ES-I3 (cell line): Measurements from ENCODE around the gene ITGA11.

ENCODE experiments used
- H3K36me3 ChIP-seq: 2 replicates; pipeline ENCODE4 v1.6.1; 2013; ENCODE audit warnings: mild to moderate bottlenecking, low read length, control low read depth, moderate library complexity; ENCODE audit not compliant: insufficient read depth
- H3K4me1 ChIP-seq: 2 replicates; pipeline ENCODE4 v1.6.1; 2013; ENCODE audit warnings: mild to moderate bottlenecking, control low read depth, low read length; ENCODE audit not compliant: insufficient read depth
- H3K9ac ChIP-seq: 2 replicates; pipeline ENCODE4 v1.6.1; 2013; ENCODE audit warnings: low read depth, mild to moderate bottlenecking, low read length, moderate library complexity
- H3K9me3 ChIP-seq: 2 replicates; pipeline ENCODE4 v1.6.1; 2013; ENCODE audit warnings: mild to moderate bottlenecking, low read length, moderate library complexity; ENCODE audit not compliant: control insufficient read depth, insufficient read depth

ITGA11 gene

DNA sequence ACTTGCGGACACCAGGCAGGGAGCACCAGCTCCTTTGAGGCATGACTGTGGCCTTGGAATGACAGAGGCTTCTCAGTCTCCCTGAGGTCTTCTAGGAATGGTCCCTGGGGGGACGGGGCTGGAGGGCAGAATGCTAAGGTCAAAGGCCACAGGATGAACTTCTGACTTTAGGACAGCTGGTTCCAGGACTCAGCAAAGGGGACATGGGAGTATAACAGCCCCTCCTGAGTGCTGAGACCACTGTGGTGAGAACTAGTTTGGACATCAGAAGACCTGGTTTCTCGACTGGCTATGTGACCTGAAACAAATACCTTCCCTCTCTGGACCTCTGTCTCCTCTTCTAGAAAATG lies 17.8 kb downstream of the ITGA11 start:
- no peaks in the 10 kb centered on the region for H3K36me3 ChIP-seq
- H3K9me3 ChIP-seq: no peaks in the 10 kb centered on the region
- no peaks in the 10 kb centered on the region for H3K4me1 ChIP-seq
- H3K9ac ChIP-seq: no peak overlapping the region

DNA sequence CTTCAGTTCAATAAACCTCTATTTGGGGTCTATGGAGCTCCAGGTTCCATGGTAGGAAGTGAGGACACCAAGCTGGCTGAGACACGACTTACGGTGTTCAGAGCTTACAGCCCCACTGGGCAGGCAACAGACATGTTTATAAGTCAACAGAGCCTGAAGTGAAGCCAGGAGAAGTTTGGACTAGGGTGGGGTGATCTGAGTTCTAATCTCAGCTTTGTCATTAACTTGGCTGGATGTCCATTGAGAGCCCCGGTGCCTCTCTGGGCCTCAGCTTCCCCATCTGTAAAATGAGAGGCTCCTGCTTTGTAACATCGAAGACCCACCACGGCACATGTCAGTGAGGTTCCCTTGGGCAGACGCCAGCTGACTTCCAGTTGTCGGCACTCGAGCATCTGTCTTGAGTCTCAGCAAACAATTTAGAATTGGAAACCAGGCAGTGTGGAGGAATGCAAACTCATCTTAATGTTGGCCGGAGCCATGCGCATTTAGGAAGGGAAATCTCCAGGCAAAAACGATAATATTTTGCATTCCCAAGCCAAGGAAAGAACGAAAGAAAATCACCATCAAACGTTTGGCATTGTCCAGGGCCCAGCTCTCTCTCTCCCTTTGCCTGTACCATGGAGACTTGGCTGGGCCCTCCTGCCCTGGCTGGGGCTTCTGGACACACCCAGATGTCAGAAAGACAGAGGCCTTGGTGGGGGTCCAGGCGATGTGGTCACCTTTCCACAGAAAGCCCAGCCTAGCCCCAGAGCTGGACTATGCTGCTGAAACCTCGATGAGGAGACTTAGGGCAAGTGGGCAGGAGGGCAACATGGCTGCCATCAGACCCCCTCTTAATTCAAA lies 18.4 kb downstream of the ITGA11 start:
- H3K9ac ChIP-seq: no peak overlapping the region
- H3K36me3 ChIP-seq: no peaks in the 10 kb centered on the region
- no peaks in the 10 kb centered on the region for H3K4me1 ChIP-seq

DNA sequence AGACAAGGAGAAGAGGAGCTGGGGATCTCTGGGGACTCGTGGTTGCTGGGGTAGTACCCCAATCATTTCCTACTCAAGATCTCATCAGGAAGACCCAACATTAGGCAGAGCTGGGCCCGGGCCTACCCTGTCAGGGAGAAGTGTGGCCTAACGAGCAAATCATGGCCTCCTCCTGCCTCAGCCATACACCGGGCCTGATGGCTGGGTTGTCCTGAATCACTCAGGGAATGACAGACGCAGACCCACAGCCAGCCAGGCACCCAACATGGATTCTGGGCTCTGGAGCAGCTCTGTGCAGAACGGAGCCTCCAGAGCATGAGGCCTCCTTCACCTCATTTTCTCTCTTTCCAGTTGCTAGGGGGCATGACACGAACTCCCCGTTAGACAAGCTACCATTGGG lies 19.7 kb downstream of the ITGA11 start:
- no peaks in the 10 kb centered on the region for H3K4me1 ChIP-seq
- H3K9ac ChIP-seq: no peak overlapping the region
- H3K9me3 ChIP-seq: no peaks in the 10 kb centered on the region
- H3K36me3 ChIP-seq: no peaks in the 10 kb centered on the region

More for the DNA sequence above, 18.4 kb downstream of the ITGA11 start:
- H3K9me3 ChIP-seq: no peaks in the 10 kb centered on the region

DNA sequence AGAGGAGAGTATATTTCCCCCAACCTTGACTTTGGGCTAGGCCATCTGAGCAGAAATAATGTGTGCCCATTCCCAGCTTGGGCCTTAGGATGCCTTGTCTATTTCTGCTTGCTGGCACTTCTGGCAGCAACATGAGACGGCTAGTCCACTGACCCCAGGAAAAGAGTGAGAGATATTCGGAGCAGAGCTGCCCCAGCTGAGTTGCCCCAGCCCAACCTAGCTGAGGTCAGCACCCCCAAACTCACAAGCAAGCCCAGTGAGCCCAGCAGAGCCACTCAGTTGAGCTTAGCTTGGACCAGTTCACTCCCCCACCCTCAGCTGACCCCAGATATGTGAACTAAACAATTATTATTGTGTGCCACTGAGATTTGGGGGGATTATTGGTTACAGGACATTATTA lies 20.2 kb downstream of the ITGA11 start:
- Histone ChIP-seq H3K9ac (no peak overlapping the region), H3K9me3 (no peaks in the 10 kb centered on the region), H3K4me1 (no peaks in the 10 kb centered on the region), H3K36me3 (no peaks in the 10 kb centered on the region)

DNA sequence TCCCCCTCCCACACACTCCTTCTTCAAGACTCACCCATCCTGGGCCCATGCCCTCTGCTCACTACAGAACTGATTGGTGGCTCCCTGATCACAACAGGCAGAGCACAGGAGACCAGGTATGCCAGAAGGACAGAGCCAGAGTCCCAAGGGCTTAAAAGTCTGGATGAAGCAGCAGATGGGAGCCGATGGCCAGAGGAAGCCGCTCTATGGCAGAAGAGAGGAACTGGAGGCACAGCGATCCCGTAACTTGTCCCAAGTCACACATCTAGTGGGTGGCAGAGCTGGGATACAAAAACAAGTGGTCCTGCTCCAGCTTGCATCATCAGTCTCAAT lies 20.7 kb downstream of the ITGA11 start:
- Histone ChIP-seq H3K9ac (no peak overlapping the region), H3K9me3 (no peaks in the 10 kb centered on the region), H3K36me3 (no peaks in the 10 kb centered on the region), H3K4me1 (no peaks in the 10 kb centered on the region)

DNA sequence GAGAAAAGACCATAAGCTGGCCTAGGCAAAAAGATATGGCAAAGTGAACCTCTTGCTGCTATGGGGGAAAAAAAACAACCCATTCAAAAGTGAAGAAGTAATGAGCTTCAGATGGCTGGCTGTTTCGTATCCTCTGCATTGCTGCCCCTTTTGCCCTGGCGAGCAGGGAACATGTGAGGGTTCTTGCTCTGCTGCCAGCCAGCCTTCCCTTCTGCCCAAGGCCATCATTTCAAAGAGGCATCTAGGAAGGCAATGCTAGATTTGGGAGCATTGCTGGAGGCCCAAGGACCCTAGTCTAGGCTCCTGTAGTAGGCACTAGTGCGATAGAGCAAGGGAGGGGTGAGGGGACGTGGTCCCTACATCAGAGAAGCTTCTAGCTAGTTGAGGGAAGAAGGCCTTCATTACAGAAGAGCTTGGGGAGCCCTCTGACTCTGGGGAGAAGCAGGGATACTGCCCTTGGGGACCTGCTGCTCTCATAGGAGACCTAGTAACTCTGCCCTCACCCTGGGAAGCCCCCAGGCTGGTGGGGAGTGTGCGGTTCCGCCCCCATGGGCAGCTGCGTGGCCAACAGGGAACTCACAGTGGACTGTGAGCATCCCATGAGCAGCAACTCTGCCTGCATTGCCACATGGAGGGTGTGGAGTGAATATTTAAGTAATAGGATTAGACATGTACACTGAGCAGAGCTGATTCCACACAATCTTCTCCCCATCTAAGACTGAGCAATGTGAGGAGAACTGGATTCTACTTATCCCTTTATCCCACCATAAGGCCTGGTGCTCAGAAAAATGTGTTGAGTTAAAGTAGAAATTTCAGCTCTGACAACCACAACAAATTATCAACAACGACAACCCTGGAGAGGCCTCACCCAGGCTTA lies 21.3 kb downstream of the ITGA11 start:
- Histone ChIP-seq H3K9me3 (no peaks in the 10 kb centered on the region), H3K36me3 (no peaks in the 10 kb centered on the region), H3K9ac (no peak overlapping the region), H3K4me1 (no peaks in the 10 kb centered on the region)

DNA sequence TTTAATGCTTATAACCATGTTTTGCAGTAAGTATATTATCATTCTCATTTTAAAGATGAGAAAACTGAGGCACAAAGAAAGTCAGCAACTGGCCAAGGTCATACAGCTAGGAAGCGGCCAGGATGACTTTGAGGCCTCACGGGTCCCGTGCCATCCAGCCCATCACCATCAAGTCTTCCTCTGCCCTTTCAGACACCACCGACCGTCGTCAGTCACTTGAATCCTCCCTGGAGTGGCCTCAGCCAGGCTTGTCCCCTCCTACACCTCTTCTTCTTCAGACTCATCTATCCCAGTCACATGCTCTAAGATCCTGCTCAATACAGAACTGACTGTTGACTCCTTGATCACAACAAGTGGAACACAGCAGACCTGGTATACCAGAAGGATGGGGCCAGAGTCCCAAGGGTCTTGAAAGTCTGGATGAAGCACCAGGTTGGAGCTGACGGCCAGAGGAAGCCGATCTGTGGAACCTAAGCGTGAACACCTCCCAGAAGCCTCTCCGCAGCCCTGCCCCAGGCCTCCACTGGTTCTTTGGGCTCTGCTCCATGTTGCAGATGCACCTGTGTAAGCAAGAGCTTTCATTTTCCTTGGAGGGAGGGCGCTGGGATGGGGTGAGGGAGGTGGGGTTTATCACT lies 22.1 kb downstream of the ITGA11 start:
- no peaks in the 10 kb centered on the region for H3K4me1 ChIP-seq
- no peaks in the 10 kb centered on the region for H3K9me3 ChIP-seq
- H3K36me3 ChIP-seq: no peaks in the 10 kb centered on the region
- no peak overlapping the region for H3K9ac ChIP-seq

DNA sequence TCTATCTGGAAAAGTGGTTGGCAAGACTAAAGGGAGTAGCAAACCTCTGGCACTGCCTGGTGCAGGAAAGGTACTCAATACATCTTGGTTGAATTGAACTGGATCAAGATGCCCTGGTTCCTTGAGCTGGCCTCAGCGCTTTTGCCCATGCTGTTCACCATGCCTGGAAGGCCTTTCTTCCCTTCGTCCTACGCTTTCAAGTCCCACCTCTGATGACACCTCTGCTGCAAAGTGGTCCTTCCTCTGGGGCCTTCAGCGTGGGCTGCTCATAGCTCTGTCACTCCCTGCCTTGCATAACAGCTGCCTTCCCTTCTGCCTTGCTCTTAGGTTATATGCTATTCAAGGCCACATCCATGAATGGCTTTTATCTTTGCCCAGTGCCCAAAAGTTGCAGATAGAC lies 23.0 kb downstream of the ITGA11 start:
- Histone ChIP-seq H3K36me3 (no peaks in the 10 kb centered on the region), H3K9ac (no peak overlapping the region), H3K9me3 (no peaks in the 10 kb centered on the region), H3K4me1 (no peaks in the 10 kb centered on the region)

DNA sequence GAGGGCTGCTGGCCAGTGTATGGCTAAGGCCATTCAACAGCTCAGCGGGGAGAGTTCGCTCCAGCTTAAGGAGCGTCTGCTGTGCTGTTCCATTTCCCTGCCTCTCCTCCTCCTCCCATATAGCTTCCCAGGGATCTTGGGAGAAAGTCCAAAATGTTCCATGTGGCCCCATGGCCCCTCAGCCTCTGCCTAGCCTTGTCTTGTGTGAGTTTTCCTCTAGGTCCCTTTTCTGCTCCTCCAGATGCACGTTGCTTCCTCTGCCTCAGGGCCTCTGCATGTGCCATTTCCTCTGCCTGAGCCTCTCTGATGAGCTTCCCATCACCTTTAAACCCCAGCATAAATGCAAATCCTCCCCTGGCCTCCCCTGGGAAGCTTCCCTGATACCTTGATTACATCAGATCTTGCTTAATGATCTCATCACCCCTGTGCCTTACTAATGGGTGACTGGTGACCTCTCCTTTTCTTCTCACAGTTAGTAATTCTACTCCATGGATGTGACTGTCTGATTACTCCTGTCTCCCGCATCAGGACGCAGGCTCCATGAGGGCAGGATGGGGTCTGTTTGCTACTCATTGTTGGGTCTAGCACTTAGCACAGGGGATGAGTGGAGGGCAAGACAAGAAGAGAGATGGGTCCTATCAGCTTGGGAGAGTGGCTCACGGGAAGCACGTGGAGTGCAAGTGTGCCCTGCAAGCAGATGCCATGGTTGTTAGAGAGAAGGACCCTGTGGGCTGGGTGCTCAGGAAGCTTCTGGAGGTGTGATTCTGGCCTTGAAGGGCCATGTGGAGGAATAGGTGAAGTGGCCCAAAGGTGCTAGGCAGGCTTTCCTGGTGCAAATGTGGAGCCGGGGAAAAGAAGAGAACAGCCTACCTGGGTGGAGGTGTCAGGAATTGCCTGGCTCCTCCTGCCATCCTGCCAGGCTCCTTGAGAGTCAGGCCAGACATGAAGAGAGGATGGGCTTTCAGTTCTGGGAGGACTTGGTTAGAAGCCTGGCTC lies 23.8 kb downstream of the ITGA11 start:
- no peaks in the 10 kb centered on the region for H3K9me3 ChIP-seq
- no peak overlapping the region for H3K9ac ChIP-seq
- H3K4me1 ChIP-seq: no peaks in the 10 kb centered on the region
- H3K36me3 ChIP-seq: no peaks in the 10 kb centered on the region

DNA sequence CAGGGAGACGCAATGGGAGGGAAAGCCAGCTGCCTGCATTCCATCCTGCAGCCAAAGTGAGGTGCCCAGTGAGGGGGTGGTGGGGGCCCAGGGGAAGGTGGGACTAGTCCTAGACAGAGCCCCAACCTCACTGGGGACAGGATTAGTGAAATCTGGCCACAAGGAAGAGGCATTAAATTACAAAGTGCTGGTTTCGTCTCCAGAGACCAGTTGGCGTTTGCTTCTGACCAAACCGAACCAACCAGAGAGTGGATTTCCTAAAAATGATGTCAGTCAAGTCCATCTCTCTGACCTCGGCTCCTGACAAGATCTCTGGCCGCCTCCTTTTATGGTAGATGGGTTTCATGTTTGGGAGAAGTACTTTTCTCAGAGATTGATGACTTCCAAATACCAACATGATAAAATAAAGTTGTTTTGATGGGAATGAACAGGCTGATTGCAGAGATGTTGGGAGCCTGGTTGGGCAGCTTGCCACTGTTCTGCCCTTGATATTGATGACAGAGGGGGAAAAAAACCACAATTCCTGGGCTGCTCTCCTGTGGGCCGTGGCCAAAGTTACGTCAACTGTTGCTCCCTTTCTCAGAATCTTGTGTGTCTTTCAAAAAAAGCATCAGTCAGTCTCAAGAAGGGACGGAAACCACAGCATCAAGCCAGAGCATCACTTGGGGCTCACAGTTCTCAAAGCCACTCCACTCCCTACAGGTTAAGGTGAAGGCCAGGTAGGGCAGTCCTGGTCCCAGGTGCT lies 24.6 kb downstream of the ITGA11 start:
- H3K4me1 ChIP-seq: no peaks in the 10 kb centered on the region
- no peak overlapping the region for H3K9ac ChIP-seq
- H3K36me3 ChIP-seq: no peaks in the 10 kb centered on the region
- no peaks in the 10 kb centered on the region for H3K9me3 ChIP-seq

DNA sequence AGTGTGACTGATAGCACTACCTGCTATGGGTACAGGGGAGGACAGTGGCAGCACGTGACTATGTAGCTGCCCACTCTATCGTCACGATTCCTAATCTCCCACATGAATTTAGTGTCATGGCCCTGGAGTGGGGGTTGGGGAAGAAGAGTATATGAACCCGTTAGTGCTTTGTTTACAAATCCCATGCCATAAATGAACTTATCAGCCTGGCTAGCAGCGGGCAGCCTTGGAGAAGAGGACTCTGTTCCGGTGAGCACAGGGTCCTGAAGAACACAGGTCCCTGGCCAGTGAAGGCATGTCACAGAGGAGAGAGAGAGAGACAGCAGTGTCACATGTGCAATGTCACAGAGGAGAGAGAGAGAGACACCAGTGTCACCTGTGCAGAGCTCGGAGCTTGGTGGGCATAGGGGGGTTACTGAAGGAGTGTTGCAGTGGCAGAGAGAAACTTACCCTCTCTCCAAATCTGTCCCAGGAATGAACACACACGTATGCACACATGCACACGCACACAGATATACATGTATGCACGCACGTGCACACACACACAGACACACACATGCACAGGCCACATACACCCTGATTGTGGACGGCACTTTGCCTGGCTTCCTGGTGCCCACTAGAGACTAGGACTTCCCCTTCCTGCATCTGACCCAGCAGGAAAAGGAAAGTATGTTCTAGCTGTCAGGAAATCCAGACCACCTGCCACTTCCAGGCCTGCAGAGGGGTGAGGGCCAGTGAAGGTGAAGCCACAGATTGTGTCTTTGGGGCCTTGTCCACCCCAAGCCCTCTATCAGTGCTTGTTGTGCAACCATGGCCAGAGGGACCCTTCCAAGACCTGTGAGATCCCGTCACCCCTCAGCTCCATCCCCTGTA lies 26.3 kb downstream of the ITGA11 start:
- Histone ChIP-seq H3K4me1 (no peaks in the 10 kb centered on the region), H3K9me3 (no peaks in the 10 kb centered on the region), H3K9ac (no peak overlapping the region), H3K36me3 (no peaks in the 10 kb centered on the region)

DNA sequence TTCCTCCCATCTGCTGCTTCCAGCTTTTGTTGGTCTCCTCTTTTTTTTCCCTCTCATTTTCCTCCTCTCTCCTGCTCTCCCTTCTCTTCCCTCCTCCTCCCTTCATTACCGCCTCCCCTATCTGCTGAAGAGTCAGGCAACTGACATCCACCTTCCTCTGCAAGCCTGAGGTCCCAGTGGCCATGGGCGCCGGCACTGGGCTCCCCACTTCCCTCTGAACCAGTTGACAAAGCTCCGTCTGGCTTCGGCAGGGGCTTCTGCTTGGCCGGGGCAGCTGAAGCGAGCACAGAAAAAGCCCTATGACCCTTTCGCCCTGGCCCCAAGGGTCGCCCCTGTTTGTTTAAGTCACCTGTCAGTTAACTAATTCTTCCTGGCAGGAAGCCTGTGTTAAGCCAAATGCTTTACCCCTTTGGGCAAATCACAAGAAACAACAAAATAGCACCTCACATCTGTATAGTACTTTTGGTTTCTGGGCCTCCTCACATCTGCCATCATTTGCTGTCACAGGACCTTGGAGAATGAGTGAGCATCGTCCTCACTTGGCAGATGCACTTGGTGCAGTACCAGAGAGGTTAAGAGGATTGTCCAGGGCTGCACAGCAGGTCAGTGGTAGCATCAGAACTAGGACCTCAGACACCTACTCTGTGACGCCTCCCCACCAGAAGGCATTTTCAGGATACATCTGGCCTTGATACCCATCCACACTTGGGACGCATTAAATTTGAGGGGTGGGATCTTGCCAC lies 27.7 kb downstream of the ITGA11 start:
- Histone ChIP-seq H3K9ac (no peak overlapping the region), H3K9me3 (no peaks in the 10 kb centered on the region), H3K4me1 (no peaks in the 10 kb centered on the region), H3K36me3 (no peaks in the 10 kb centered on the region)
